ENCODE results near the gene CNN2.
"Not testable (repeated sequence)": the region's sequence is repeated elsewhere in the genome, so short reads cannot be mapped to it uniquely, and the experiment has no call there.

CNN2 gene

DNA sequence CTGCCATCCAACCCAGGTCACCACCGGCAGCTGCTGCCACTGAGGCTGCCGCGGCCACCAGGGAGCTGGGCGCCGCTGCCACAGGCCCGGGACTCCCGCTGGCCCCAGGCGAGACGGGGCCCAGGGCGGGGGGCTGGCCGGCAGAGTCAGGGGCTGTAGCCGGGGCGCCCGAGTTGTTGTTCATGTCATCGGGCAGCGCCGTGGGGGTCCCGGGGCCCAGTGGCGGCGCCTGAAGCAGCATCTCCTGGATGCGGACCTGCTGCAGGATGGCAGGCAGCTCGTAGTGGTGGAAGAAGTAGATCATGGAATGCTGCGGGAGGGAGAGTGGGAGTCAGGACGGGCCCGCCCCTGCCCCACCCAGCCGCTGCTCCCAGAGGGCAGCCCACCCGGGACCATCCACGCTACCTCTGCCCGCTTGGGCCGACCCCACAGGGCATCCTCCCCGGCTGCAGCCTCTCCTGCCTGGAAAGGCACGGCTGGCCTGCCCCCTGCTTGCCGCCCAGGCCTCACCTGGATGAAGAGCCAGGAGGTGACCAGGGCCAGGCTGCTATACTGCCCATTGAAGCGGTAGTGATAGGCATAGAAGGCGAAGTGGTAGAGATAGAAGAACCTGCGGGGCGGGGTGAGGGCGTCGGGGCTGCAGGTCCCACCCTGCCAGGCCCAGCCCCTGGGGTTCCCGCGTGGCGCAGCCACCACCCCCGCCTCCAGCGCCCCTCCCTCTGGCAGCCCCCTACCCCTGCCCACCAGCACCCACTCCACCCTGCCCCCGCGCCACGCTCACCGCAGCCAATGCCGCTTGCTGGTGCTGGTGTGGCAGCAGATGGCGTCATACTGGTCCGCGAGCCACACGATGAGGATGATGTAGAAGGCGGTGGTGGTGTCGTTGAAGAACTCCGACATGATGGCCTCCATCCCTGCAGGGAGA is 15.6 kb upstream of the CNN2 start:
- DNase-seq (ENCODE audit: low spot score) = no peak

DNA sequence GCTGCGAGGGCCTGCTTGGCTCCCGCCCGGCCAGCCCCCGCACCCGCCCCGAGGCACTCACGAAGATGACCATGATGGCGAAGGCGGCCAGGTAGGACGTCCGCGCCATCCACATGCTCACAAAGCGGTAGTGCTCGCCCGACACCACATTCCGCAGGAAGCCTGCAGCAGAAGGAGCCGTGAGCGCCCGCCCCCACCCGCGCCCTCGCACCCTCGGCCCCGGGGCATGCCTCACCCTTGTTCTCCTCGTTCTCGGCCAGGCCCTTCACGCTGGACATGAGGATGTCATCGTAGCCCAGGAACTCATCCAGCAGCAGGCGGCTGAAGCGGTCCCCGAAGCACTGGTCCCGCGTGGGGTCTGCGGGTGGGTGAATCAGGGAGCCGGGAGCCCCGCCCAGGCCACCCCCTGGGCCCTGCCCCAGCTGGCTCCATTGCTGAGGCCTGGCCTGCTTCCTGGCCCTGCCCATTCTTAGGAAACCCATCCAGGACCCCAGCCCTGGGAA is 14.5 kb upstream of the CNN2 start:
- no peak for DNase-seq (ENCODE audit: low spot score)

DNA sequence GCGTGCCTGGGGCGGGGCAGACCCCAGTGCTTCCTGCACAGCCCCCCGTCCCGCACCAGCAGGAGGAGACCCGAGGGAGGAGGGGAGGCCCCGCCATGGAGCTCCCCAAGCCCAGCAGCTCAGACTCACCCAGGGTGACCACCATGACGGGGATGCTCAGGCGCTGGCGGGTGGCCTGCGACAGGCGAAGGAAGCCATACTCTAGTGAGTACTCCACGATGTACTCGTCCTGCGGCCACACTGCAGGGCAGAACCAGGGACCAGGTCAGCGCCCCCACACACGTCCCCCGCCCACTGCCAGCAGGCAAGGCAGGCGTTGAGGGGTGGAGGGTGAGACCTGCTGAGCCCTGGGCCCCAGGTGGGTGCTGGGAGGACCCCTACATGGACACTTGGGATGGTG is 14.1 kb upstream of the CNN2 start:
- no peak for DNase-seq (ENCODE audit: low spot score)

DNA sequence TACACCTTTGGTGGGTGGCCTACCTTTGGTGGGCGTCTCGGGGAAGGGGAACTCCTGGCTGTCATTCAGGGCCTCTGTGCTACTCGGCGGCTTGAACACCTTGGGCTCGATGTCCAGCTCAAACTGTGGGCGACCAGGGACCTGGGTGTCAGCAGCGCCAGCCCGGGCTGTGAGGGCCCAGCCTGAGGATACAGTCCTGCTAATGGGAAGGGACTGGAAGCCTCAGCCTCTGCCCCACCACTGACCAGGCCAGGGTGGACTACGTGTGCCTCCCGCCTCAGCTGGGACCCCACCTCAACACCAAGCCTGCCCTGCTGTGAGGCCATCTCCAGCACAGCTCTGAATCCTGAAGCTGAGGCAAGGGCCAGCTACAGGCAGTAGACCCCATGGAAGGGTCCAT is 13.2 kb upstream of the CNN2 start:
- no peak for DNase-seq (ENCODE audit: low spot score)

DNA sequence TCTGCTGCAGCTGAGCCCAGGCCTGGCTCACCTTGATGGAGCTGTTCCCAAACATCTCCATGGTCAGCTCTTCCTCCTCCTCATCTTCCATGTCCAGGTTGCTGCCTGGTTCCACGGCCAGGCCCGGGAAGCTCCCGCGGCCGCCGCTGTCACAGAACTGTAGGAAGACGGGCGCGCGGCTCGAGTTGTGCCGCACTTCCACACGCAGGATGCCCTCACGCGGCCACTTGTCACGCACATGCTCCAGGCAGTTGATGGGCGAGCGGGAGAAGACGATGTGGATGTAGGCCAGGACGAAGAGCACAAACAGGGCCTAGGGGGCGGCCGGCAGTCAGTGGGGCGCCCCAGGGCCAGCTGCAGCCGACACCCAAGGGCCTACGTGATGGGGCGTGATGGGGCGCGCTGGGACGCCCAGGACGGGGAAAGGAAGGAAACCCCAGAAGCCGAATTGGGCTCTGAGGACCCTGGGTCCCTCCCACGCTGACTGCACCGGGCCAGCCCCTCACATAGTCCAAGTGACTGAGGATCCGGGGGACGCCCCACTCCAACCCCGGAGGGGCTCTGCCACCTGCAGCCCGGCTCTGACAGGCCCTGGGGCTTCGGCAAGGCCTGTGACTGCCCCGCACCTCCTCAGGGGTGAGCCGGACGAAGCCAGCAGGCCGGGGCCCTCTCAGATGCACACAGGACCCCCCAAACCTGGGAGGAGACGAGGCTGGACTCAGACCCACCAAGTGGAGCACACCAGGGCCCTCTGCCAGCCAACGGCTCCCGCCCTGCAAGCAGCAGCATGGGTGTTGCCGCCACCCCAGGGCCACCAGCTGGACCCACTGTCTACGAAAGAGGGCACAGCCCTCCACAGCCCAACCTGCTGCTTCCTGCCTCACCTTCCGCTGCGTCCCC is 12.0 kb upstream of the CNN2 start:
- no peak for DNase-seq (ENCODE audit: low spot score)

DNA sequence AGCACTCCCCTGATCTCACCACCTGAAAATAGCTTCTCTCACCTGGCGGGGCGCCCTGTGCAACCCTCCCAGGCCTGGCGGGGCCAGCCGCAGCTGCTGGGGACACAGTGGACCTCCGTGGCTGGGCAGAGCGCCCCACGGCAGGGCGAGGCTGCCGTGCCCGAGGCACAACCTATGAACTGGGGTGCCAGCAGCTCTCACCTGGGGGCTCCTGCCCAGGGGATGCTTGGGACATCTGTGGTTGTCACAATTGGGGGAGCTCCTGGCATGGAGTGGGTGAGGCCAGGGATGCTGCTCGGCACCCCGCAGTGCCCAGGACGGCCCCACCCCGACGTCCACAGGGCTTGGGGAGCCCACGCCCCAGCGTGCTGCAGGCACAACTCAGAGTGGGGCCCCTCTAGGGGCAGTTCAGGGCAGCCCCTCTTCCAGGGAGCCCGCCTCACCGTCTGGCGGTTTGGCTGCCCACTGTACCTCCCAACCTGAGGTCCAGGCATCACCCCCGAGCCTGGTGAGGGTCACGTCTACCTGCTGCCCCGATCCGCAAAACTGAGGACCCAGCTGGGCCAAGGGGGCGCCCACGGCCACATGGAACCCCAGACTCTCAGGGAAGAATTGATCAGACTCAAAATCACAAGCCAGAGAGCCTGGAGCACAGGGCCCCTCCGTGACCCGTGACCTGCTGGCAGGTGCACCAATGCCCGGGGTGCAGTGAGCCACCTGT is 11.2 kb upstream of the CNN2 start:
- no peak for DNase-seq (ENCODE audit: low spot score)

DNA sequence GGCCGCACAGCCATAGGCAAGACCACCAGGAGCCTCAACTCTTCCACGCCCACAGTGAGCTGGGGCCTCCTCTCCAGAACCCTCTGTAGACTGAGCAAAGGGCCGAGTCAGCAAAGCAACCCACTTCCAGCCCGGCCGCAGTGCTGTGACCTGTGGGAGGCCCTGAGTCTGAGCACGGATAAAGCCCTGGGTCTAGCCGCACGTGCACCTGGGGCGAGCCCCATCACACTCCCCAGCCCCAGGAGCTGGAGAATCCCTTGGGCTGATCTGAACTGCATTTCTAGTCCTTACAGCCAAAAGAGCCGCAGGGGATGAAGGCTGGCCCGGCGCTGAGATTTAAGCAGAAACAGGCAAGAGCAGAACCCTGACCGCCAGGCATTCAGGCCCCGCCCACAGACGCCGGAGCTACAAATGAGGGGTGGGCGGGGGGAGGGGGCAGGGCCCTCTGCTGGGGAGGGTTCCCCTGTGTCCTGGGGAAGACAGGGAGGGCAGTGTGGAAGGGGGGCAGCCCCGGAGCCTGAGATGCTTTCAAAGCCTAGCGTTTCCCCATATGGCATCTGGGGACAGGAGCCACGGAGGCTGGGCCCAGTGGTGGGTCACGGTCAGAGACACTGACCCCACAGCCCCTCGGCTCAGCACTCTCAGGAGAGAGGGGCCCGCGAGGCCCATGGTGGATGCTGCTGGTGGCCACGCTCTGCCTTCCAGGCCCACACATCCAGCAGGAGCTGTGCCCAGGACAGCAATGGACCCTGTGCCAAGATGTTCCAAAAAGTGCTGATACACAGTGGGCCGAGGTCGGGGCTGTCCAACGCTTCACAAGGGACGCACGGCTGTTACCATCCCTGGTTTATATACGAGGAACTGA is 10.4 kb upstream of the CNN2 start:
- DNase-seq (ENCODE audit: low spot score) = no peak

DNA sequence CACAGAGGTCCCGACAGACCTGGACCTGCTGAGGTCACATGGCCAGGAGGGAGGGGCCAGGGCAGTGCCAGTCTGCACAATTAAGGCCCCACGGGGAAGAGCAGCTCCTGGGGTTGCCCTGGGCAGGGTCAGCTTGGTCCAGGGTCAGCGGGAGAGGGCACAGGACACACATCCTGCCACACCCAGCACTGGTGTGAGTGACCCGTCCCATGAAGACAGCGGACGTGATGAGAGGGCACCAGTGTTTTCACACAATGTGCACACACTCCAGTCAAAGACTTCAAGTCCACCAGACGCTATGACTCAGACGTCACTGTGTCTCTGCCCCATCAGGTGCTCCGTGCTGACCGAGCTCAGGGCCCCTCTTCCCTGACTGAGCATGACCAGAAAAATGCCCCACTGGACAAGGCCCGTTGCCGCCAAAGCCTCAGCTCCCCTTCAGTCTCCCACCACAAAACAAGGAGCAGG is 9.7 kb upstream of the CNN2 start:
- DNase-seq (ENCODE audit: low spot score) = no peak

DNA sequence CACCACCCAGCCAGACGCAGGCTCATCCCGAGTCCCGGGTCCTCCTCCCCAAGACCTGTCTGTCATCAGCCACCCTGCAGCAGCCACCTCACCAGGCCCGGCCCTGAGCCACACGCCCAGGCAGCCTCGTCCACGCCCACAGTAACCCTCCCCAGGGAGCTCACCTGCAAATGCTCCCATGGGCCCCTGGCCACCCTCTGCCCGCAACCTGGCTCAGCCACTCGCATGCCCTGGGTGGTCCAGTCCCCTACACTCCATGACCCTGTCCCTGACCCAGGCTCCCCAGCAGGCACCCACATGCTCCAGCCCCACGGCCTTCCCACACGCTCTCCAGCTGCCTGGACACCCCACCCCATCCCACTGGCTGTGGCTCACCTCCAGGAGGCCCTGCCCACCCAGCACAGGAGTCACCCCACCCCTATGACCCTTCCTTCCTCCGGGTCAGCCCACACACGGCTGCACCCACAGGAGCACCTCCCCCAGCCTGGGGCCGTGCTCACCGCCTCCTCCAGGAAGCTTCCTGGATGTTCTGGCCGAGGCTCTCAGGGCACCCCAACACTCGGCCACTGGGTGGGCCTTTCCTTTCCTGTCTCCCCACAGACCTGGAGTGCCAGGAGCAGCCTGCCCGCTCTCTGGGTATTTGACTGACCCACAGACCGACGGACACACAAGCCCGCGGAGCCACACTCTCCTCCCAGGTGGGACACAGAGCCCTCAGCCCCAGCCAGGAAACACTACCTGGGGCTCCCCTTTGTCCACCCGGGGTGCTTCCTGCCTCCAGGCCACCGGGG is 9.1 kb upstream of the CNN2 start:
- DNase-seq (ENCODE audit: low spot score) = no peak

DNA sequence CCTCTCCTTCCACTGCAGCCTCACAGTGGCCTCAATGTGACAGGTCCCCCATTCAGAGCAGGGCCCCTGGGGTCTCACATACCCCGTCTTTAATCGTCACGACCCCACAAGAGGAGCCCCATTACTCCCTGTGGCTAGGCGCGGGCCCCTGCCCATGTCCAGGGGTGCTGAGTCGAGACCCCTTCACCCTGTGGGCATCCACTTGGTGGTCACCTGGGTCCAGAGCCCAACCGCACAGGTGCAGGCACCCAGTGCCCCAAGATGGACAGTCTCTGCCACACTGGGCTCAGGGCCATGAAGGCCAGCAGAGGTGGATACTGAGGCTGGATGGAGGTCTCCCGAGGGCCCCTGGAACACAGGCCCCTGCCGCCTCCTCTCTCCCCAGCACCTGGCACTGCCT is 8.5 kb upstream of the CNN2 start:
- no peak for DNase-seq (ENCODE audit: low spot score)

DNA sequence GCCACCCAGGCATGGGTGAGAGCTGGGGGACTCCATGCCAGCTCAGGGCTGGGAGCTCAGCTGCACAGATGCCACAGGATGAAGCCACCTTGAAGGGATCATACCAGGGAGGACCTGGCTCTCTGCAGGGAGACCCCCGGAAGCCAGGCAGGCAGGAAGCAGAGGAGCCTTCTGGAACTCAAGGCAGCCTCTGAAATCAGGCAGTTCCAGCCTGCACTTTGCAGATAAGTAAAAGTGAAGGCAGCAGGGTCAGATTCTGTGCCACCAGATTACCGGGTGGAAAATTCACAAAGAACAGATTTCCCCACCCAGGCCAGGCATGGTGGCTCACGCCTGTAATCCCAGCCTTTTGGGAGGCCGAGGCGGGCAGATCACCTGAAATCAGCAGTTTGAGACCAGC is 8.0 kb upstream of the CNN2 start:
- DNase-seq (ENCODE audit: low spot score) = no peak

DNA sequence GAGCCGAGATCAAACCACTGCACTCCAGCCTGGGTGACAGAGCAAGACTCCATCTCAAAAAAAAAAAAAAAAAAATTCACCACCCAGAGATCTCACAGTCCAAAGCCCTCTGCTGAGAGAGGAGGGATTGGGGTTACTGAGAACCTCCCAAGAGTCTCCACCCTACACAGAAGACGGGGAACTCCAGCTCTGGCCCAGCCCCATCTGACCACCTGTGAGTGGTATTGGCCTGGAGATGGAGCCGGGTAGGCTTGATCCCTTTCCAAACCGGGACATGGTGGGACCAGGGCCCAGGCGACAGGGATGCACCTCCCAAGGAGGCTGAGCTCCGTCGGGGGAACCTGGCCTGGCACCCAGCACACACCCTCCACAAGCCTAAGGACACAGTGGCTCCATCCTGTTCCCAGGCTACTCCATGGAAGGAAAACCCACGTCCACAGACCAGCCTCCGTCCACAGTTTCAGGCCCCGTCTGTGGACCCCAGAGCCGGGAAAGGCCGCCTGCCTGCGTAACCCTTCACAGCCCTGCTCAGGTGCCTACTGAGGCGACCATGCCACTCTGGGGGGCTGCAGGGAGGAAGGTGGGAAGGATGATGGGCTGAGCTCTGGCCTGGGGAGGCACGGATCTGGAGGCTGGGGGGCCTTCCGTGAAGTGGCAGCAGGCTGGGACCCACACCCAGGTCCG is 7.3 kb upstream of the CNN2 start:
- no peak for DNase-seq (ENCODE audit: low spot score)

DNA sequence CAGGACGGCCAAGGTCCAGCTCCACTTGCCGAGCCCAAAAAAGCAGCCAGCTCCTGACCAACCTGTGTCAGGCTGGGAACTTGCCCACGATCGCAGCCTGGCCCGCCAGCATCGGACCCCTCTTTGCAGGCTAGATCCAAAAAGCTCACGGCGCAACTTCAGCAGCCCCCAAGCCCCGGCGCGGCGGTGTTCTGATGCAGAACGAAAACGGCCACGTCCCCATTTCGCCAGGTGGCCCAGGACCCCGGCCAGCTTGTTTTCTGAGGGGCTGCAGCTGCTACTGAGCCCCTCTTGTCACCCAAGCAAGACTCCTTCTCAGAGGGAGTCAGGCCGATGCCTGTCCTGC is 6.8 kb upstream of the CNN2 start:
- DNase-seq (ENCODE audit: low spot score) = no peak

DNA sequence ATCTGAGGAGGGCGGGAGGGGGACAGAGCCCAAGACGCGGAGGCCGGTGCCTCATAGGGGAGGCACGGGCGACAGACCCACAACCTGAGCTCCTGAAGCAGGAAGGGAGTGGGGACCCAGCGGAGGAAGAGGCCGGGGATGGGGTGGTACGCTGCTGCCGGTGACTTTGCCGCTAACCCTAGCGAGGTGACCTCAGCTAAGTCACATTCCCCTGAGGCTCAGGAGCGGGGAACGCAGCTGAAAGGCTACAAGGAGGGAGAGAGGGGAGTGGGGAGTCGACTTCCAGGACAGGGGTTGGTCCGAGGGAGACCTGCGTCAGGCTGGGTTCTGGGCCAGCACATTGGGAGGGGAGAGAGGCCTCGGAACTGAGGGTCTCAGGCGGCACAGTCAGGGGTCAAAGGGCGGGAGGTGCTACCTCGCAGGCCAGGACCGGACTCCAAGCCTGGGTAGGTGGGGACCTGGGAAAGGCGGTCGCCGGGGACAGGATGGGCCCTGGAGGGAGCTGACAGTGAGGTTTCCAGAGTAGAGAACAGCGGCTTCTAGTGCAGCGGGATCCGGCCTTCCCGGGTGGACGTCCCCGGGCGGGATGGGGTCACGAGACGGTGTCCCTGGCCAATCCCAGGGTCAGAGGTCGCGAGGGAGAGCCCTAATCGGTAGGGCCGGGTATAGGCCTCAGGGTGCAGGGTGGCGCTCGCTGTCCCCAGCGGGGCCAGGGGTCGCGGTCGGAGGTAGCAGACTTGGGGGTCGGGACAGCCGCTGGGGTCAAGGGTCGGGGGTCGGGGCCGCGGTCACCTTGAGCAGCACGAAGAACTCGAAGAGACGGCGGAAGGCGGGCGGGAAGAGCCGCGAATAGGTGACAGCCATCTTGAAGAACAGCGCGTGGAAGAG is 6.2 kb upstream of the CNN2 start:
- DNase-seq (ENCODE audit: low spot score) = no peak

DNA sequence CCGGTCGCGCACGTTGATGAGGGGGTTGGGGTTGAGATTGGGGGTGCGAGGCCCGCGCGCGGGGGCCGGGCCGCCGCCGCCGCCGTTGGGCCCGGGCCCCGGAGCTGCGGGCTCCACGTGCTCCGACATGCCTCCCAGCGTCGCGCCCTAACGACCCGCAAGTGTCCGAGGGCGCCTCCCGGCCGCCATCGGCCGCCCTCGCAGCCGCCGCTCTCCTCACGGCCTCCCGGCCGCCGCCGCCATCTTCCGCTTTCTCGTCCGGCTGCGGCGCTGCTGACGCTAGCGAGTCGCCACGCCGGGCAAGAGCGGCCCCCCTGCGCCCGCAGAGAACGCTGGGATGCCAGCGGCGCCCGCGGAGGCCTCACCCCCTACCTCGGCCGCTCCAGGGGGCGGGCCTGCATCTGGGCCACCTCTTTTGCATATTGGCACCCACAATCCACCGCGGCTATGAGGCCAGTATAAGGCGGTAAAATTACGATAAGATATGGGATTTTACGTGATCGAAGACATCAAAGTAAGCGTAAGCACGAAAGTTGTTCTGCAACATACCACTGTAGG is 5.5 kb upstream of the CNN2 start, which contains the start of gene TMEM259:
Gene TMEM259, minus strand, starts transcription at position 256 of the 558 bp plus-strand sequence. Its CDS starts 127 bp downstream, at position 129.
- peak; percentile 97 for DNase-seq (ENCODE audit: low spot score)

DNA sequence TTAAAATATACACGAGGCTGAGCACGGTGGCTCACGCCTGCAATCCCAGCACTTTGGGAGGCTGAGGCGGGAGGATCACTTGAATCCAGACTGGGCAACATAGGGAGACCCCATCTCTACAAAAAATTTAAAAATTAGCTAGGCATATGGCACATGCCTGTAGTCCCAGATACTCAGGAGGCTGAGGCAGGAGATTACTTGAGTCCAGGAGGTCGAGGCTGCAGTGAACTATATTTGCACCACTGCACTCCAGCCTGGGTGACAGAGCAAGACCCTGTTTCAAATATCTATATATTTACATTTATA is 2.6 kb upstream of the CNN2 start:
- not testable (repeated sequence) for DNase-seq (ENCODE audit: low spot score)

DNA sequence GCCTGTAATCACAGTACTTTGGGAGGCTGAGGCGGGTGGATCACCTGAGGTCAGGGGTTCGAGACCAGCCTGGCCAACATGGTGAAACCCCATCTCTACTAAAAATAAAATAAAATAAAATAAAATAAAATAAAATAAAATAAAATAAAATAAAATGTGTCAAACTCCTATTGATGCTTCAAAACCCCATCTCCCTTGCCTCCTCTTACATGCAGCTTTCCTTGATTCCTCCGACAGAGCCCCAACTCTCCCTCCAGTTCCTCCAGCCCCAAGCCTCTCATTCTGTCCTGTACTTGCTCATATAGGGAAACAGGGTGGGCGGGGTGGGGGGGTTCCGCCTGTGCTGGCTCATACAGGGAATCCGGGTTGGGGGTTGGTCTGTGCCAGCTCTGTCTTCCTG is 1.3 kb upstream of the CNN2 start:
- not testable (repeated sequence) for DNase-seq (ENCODE audit: low spot score)

Data from germinal center (tissue), 1 donor.